ENCODE results near the gene THSD1.
"Not testable (repeated sequence)": the region's sequence is repeated elsewhere in the genome, so short reads cannot be mapped to it uniquely, and the experiment has no call there.

The THSD1 gene

DNA sequence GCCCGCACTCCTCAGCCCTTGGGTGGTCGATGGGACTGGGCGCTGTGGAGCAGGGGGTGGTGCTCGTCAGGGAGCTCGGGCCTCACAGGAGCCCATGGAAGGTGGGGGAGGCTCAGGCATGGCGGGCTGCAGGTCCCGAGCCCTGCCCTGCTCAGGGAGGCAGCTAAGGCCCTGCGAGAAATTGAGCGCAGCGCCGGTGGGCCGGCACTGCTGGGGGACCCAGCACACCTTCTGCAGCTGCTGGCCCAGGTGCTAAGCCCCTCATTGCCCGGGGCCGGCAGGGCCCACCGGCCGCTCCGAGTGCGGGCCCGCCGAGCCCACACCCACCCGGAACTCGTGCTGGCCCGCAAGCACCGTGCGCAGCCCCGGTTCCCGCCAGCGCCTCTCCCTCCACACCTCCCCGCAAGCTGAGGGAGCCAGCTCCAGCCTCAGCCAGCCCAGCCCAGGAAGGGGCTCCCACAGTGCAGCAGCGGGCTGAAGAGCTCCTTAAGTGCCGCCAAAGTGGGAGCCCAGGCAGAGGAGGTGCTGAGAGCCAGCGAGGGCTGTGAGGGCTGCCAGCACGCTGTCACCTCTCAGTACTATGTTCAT is 2.2 kb upstream of the THSD1 start:
- DNase-seq (ENCODE audit: low read depth in 2 of 2), result not testable (repeated sequence)

DNA sequence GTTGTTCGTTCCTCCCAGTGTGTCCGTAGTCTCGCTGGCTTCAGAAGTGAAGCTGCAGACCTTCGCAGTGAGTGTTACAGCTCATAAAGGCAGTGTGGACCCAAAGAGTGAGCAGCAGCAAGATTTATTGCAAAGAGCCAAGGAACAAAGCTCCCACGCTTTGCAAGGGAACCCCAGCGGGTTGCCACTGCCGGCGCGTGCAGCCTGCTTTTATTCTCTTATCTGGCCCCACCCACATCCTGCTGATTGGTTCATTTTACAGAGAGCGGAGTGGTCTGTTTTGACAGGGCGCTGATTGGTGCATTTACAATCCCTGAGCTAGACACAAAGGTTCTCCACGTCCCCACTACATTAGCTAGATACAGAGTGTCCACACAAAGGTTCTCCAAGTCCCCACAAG is 1.5 kb upstream of the THSD1 start:
- DNase-seq (ENCODE audit: low read depth in 2 of 2), result not testable (repeated sequence)

DNA sequence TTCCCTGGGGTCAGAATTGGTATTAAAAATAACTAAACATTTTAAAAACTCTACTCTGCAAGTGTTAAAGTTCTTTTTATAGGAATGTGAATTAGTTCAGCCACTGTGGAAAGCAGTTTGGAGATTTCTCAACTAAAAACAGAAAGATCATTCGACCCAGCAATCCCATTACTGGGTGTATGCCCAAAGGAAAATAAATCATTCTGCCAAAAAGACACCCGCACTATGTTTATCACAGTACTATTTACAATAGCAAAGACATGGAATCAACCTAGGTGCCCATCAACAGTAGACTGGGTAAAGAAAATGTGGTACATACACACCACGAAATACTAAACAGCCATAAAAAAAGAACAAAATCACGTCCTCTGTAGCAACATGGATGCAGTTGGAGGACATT is 657 bp upstream of the THSD1 start:
- no peak for DNase-seq (ENCODE audit: low read depth in 2 of 2)

DNA sequence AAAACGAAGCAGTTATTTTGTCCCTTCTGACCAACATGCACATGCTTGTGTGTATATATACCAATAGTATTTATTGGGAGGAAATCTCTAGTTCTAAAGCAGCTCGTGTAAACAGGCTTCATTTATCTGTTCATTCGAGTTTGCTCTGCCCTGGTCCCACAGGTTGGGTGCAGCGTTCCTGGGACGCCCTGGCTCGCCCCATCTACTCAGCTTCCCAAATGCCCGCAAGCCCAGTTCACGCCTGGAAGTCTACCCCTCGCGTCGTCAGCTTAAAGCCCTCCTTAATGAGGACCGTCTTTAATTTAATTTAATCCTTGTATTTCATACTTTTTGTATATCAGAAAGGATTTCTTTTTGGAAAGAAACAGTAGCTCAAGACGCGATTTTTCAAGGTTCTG is 604 bp downstream of the THSD1 start:
- DNase-seq (ENCODE audit: low read depth in 2 of 2), result no peak

DNA sequence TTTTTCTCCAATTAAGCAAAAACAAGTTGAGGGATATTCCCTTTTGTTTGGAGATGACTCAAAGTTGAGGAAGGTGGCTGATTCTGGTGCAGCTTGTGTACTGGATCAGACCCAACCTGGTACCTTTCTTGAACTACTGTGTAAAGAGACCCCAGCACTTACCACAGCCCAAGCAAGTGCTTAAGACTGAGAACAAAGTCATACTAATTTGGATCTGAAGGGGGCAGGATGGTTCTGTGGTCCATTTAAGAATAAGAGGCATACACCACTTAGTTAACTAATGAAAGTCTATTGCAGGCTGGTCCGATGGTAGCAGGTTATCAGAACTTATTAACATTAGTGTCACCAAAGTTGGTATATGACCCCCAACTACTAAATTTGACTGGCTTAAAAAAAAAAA is 6.3 kb downstream of the THSD1 start:
- no peak for DNase-seq (ENCODE audit: low read depth in 2 of 2)

DNA sequence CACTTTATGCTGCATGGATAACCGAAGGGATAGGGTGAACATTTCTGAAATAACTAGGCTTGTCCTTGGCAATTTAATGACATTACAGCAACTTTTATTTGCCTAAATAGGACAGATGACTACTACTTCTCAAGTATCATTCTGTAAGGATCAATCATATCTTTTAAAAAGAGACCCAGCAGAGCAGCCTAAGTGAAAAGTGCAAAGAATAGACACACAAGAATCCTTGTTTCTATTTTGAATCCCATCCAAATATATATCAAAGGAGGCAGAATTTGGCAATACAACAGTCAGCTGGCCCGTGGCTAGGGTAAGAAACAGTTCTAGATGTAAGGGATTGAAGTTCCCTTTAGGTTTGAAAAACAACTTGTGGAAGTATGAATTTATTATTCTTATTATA is 6.9 kb downstream of the THSD1 start:
- DNase-seq (ENCODE audit: low read depth in 2 of 2), result no peak

DNA sequence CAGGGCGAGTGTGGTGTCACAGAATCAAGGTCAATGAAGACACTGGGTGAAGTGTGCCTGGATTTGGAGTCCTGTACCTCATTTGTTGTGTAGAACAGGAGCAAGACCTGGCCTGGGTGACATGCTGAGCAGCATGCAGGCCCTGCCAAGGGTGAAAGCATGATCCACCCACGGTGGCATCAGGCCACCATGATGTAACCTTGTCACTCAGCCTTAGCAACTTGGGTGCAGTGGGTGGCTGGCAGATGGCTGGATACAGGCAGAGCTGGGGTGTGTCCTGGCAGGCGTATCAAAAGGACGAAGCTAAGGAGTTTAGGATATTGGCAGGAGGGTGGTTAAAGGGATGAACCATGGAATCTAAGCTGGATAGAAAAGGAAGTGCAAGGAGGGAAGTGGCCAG is 10.3 kb downstream of the THSD1 start:
- DNase-seq (ENCODE audit: low read depth in 2 of 2), result no peak

DNA sequence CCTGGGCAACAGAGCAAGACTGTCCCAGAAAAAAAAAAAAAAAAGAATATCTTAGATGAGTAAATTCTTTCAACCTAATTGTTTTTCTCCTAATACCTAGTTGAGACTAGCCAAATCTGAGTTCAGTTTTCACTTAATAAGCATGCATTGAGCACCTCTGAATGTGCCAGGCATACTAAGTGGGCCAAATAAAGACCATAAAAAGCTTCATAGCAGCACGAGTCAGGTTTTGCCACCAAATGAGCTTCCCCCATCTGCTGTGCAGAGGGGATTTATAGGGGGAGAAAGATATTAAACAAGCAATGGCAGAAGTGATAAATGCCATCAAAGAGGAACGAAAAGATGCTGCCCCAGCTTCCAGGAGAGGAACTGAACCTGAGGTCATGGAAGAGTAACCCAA is 11.4 kb downstream of the THSD1 start:
- no peak for DNase-seq (ENCODE audit: low read depth in 2 of 2)

DNA sequence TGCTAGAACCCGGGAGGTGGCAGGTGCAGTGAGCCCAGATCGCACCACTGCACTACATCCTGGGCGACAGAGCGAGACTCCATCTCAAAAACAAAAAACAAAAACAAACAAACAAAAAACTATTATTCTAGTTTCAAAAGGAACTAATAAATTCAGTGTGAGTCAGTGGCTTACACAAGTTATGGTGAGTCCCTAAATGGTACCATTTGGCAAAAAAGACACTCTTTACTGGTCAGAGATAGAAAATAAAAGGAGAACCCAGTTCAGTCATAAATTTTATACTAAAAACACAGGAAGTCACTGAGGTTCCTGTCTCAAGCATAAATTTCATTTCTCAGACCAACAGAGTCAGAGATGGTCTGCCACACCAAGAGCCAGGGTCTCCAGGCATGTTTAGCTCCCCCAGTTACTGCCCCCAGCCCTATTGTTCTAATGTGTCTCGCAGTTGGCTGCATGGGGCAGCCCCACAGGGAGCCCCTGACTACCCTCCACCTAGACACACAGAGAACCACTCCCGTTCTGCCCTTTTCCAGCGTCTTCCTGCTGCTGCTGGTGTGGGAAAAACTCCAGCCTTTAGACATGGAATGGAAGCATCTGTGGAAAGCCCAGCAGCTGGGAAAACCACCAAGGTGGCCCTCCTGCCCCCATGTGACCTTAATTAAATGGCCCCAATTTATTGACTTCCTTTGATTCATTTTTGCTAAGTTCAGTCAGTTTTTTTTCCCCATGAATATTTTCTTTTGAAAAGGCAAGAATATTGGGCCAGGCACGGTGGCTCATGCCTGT is 12.2 kb downstream of the THSD1 start:
- DNase-seq (ENCODE audit: low read depth in 2 of 2), result no peak

DNA sequence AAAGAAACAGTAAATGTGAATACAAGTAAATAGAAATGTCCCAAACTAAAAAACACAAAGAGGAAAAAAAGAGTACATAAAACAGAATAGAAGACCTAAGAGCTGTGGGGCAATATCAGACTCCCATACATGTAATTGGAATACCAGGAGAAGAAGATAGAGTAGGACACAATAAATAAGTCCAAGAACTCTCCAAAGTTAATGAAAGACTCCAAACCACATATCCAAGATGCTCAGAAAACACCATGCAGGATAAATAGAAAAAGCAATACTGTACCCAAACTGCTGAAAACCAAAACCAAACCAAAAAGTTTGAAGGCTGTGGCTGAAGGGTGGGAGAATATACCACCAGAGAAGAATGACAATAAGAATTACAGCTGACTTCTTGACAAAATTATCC is 18.3 kb downstream of the THSD1 start:
- no peak for DNase-seq (ENCODE audit: low read depth in 2 of 2)

DNA sequence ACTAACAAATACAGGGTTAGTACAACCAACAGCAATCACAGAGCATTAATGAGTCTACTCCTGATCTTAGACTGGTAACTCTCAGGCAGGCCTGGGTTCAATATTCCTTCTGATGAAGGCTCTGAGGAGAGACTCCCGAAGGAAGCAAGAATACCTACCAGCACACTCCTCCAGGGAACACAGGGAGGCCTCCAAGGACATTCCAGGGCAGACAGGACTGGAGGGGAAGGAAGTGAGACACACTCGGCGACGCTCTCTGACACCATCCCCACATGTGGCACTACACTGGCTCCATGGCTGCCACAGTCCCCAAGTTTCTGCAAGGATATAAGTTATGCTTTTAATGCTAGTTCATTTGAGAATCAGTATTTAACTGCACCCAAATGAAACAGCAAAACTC is 20.1 kb downstream of the THSD1 start:
- DNase-seq (ENCODE audit: low read depth in 2 of 2), result no peak

DNA sequence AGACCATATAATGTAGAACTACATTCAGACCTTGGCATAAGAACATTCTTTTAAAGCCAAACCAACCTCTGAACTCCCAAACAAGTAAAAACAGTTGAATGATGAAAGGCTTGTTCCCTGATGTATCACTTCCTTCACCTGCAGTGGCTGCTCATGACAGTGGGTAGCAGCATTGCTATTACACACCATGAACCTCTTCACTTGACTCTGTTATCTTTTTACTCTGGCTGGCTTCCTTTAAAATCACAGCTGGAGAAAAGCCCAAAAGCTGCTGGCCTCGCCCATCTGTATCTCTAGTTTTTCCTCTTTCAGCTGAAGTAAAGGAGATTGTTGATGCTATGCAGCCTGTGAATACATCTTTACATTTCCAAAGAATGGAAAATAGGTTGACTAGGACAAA is 22.6 kb downstream of the THSD1 start:
- DNase-seq (ENCODE audit: low read depth in 2 of 2), result no peak

DNA sequence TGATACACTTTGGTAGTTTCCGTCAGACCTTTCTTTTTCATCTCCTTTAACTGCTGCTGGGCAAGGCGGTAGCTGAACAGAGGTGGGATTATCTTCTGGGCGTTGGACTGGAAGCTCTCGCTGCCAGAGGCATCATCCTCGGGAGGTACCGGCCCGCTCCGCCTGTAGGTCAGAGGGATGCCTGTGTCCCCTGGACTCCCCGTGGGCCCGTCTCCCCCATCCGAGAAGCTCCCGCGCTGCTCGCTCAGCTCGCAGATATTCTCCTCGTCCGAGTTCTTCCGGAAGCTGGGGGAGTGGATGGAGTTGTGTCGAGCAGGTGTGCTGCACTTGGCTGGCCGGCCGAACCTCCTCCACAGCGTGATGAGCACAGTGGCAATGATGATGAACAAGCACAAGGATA is 27.7 kb downstream of the THSD1 start:
- DNase-seq (ENCODE audit: low read depth in 2 of 2), result no peak

DNA sequence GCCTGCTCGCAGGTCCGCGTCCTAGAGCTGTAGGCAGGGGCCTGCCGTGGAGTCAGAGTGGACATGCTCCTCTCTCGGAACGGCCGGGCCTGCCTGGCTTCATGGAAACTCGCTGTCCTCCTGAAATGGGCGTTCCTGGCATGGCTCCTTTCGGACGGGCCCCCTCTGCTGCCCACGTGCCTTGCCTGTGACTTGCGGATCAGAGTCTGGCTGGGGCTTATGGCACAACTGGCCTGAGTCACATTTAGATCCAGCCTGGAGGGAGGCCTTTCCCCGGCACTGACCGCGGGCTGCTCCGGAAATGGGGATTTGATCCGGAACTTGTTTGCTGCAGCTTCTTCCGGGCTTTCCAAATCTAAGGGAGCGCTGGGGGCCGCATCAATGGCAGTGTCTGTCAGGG is 28.1 kb downstream of the THSD1 start:
- DNase-seq (ENCODE audit: low read depth in 2 of 2), result no peak

DNA sequence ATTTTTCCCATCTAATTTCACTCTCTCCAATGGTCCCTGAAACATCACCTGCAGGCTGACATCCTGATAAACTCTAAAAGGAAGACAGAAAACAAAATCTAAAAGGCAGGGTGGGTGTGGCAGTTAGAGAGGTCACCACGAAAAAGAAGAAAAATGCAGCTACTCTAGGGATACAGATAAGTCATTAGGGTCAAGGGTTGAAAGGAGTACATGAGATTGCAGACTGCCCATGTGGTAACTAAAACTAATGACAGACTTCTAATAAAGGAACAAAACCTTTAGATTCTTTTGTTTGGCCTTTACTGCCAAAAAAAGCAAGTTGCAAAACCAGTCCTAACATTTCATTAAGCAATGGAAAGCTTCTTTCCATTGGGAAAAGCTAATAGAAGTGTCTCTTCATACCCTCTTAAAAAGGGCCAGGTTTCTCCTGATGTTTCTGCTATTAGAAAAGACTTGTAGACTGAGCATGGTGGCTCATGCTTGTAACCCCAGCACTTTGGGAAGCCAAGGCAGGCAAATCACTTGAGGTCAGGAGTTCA is 31.0 kb downstream of the THSD1 start:
- no peak for DNase-seq (ENCODE audit: low read depth in 2 of 2)

DNA sequence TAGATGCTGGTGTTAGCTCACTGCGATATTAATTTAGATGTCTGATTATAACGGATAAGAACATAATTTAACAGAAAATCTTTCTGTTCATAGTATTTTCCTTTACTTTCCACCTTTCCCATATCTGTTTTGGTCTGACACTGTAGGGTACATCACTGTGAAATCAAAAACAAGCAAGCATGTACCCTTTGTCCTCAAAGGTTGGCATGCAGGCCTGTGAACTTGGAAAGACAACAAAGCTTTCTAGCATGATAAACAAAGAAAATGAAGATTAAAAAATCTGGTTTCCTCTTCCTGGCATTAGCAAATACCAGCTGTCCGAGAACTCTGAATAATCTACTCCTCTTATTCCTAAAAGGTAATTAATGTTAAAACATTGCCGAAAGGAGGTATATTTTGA is 31.6 kb downstream of the THSD1 start:
- DNase-seq (ENCODE audit: low read depth in 2 of 2), result no peak

DNA sequence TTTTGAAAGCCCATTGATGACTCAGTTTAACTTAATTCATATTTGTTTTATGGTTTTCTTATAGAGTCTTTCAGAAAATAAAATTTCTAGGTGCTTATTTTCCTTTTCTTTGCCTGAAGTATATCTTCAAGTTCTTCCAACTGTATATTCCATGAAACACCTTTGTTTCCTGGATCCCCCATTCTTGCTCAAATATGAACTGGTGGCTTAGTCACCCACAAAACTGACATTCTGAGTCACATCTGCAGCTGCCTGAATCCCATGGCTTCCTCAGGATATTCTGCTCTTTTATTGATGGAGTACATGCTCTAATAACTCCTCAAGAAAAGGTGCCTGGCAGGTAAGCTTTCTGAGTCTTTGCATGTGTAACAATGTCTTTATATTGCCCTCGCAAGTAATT is 32.7 kb downstream of the THSD1 start:
- not testable (repeated sequence) for DNase-seq (ENCODE audit: low read depth in 2 of 2)

DNA sequence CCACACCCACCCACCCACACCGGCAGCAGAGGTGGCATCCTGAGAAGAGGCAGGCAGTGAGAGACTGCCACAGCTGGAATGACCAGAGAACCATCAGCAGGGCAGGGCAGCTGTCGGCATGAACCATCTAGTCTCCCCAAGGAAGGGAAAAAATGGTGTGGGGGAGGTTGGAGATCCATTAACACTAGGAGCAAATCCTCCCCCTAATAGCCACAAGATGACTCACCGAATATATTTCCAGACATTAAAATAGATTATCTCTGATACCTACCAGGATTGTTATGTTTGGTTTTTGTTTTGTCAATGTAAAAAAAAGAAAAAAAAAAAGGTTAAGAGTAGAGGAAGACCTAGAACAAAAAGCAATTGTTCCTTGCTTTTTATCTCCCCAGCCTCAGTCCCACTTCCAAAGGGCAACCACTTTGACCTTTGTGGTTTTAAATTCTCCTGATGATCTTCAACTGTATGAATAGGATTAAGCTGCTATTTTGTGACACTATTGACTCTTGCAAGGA is 34.2 kb downstream of the THSD1 start:
- no peak for DNase-seq (ENCODE audit: low read depth in 2 of 2)

DNA sequence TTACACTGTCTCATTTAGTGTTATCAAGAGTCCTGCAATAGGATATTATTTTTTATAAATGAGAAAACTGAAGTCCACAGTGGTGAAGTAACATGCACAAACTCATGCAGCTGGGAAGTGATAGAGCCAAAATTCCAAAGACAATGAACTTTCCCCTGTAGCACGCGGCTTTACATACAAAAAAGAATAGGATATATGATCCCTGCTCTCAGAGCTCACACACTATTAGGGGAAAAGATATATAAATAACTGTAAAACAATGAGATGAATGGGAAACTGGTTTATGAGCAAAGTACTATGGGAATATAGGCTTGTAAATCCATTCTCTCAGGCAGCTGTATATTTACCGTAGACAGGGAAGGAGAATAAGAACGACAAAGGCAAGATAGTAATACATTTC is 39.7 kb downstream of the THSD1 start:
- no peak for DNase-seq (ENCODE audit: low read depth in 2 of 2)

DNA sequence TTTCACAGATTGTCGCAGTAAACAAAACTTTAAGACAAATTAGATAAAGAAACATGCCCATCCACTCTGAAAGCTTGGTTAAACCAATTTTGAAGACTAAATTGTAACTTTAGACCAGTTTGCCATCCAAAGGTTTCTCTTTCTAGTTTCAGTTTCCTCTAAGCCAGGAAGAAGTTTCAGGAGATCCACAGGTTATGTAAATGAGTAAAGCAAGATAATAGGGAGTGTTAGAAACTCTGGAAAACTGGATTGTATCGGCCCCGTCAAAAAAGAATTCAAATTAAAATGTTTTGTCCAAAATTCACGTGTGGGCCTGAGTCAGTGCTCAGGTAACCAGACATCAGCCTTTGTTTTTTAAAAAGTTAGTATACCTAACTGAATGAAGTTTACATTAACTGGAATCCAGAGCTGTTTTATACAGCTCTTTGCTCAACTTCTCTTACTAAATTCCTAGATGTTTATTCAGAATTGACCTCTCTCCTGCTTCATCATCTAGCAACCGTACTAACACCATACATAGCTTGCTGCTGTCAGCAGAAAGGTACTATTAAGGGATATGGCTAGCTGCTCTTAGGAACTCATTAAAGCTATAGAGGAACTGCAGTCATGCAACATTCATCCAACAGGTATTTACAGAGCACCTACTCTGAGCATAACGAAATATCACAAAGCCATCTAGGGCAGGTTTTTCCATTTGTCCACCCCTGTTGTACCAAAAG is 43.6 kb downstream of the THSD1 start:
- DNase-seq (ENCODE audit: low read depth in 2 of 2), result not testable (repeated sequence)

DNA sequence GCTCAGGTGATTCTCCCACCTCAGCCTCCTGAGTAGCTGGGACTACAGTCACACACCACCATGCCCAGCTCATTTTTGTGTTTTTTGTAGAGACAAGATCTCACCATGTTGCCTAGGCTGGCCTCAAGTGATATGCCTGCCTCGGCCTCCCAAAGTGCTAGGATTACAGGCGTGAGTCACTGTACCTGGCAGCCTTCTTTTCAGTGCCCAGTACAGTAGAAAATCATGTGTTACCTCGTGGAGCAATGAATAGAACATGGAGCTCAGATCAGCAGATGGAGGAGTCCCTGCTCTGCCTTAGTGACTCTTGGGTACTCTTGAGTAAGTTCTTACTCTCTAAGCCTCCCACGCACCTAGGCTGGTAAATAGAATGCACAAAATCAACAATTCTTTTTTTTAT is 44.7 kb downstream of the THSD1 start:
- DNase-seq (ENCODE audit: low read depth in 2 of 2), result no peak

DNA sequence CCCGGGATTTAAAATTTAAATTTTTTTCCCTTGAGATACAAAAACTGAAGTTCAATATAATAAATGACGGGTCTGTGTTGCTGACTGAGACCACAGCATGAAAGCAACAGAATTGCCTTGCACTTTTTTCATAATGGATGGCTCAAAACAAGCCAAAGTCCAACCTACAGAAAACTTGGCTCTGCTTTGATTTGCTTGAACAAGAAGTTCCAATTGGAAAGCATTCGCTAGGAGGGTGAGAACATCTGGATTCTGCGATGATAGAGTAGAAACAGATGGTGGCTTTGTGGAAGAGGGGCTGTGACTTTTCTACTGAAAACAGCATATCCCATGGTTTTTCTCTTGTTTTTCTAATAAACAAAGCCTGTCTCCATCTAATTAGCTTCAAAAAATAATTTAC is 46.4 kb downstream of the THSD1 start:
- DNase-seq (ENCODE audit: low read depth in 2 of 2), result no peak

DNA sequence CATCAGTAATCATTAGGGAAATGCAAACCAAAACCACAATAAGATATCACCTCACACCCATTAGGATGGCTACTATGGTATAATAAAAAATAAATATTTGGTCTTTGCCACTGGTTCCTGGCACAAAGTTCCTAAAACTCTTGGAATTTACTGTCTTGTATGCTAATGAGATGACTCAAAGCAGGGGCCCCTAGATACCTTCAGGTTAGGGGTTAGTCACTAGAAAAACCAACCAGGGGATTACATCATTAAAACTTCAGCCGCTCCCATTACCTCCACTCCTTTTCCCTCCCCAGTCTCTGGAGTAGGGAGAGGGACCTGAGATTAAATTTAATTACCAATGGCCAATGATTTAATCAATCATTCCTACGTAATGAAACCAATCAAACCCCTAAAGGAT is 49.6 kb downstream of the THSD1 start:
- no peak for DNase-seq (ENCODE audit: low read depth in 2 of 2)

Data from activated CD8-positive, alpha-beta memory T cell treated with anti-CD3 and anti-CD28 coated beads for 4 hours (primary cell).